ENCODE results near the gene TMEM179. TPM values are rescaled to one million over a fixed set of nuclear protein-coding genes. Genes with fewer than 3 reads are reported as not detected.

The TMEM179 gene
- total and polyA plus RNA-seq, 2 of the 8 experiments (the other 6 are each of a cell fraction or from before 2014, with no cell fraction given): 2.9 to 4.0 TPM

DNA sequence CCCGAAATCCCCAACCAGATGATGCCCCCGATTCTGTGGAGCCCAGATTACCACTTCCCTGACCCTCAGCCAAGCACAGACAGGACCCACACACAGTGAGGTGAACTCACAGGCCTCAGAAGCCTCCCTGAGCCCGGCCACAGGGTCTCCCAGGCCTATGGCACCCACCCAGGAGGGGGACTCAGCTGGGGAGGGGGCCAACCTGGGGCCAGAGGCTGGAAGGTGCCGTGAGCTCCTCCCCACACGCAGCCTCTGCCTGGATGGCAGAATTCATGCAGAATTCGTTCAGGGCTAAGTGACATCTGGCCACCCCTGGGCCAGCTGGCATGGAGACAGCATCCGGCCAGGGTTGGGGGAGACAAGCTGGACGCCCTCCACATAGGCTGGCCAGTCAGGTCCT lies 11.8 kb downstream of the TMEM179 start (continued):
- TF ChIP-seq CHD7 (IDR thresholded peaks at IDR 0.05; ENCODE audit: insufficient replicate concordance, low read length) (no peak), TAF1 (IDR thresholded peaks at IDR 0.05; ENCODE audit: low read depth, low read length) (no peak), GTF2F1 (IDR thresholded peaks at IDR 0.05; ENCODE audit: borderline replicate concordance, low read depth, low read length) (no peak), CBX5 (IDR thresholded peaks at IDR 0.05; ENCODE audit: low read depth, low read length) (no peak), EGR1 (IDR thresholded peaks at IDR 0.05; ENCODE audit: borderline replicate concordance, low read depth, low read length) (no peak), KDM4A (IDR thresholded peaks at IDR 0.05; ENCODE audit: low read depth, low read length, severe bottlenecking) (no peak)

All from H1 (cell line).